ENCODE results near the gene DCP2. TPM values are rescaled to one million over a fixed set of nuclear protein-coding genes. Genes with fewer than 3 reads are reported as not detected.

Gene DCP2
- total RNA-seq, 1 donor = 101 TPM

DNA sequence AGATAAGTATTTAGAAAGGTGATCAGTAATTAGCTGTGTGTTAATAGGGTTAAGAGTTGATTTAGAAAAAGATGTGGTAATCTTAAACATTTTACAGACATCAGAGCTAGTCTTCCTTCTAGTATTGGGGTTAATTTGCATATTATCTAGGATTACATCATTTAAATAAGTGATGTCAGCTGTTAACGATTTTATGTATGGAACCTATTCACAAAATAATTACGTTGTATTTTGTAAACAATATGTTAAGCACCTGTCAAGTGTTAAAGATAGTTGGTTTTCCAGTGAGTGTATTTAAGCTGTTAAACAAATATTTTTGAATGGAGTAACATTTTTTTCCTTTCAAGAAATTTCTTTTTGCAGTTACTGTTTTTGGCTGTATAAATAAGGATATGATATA lies 2.2 kb downstream of the DCP2 start:
- Histone ChIP-seq H3K27me3 (ENCODE audit: insufficient read depth, low read length) (no peaks in the 10 kb centered on the region), H3K9me3 (ENCODE audit: low read depth, low read length) (no peaks in the 10 kb centered on the region), H3K4me1 (ENCODE audit: insufficient read depth, low read length) (peaks cover 34% of the 10 kb centered on the region), H3K4me3 (ENCODE audit: low read length) (no peak overlapping the region)

DNA sequence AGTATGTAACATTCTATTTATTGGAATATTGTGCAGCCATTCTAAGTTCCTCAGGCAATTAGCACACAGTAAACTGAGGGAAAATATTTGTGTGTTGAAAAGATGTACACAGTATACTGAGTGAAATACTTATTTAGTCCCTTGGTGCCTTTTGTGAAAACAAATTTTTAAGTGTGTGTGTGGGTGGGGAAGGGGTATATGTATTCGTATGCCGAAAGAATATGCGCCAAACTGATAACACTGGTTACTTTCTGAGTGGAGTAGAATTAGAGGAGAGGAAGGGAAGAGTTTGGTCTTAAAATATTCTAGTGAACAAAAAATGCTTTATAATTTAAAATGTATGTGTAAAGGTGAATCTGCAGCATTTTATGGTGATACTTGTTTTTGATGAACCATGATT lies 3.1 kb downstream of the DCP2 start:
- Histone ChIP-seq H3K9me3 (ENCODE audit: low read depth, low read length) (no peaks in the 10 kb centered on the region), H3K4me3 (ENCODE audit: low read length) (no peak overlapping the region), H3K27me3 (ENCODE audit: insufficient read depth, low read length) (no peaks in the 10 kb centered on the region), H3K4me1 (ENCODE audit: insufficient read depth, low read length) (peaks cover 39% of the 10 kb centered on the region)

DNA sequence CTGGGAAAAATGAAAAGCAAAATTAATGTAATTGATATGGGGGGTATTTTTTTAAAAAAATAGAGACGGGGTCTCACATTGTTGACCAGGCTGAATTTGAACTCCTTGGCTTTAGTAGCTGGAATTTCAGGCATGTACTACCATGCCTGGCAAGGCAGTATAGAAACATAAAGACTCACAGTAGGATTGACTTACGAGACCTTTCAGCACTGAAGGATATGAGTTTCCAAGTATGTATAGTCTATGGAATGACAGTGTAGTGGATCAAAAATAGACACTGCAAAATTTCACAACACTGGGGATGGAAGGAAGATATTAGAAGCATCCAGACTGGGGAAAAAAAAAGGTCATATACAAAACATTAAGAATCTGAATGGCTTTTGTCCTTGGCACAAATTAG lies 6.8 kb downstream of the DCP2 start:
- Histone ChIP-seq H3K4me1 (ENCODE audit: insufficient read depth, low read length) (peaks cover 23% of the 10 kb centered on the region), H3K9me3 (ENCODE audit: low read depth, low read length) (no peaks in the 10 kb centered on the region), H3K4me3 (ENCODE audit: low read length) (no peak overlapping the region), H3K27me3 (ENCODE audit: insufficient read depth, low read length) (no peaks in the 10 kb centered on the region)

DNA sequence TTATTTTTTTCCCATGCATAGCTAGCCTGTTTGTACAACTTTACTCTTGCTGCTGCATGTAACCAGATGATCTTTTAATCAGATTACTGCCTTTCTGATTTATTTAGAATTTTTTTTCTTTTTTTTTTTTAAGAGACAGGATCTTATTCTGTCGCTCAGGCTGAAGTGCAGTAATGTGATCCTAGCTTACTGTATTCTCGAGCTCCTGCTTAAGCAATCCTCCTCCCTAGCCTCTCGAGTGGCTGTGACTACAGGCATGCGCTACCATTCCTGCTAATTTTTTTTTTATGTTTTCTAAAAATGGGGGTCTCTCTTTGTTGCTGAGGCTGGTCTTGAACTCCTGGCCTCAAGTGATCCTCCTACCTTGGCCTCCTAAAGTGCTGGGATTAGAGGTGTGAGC lies 9.6 kb downstream of the DCP2 start:
- H3K27me3 ChIP-seq (ENCODE audit: insufficient read depth, low read length) = no peaks in the 10 kb centered on the region
- H3K9me3 ChIP-seq (ENCODE audit: low read depth, low read length) = no peaks in the 10 kb centered on the region
- peaks cover 15% of the 10 kb centered on the region for H3K4me1 ChIP-seq (ENCODE audit: insufficient read depth, low read length)
- H3K4me3 ChIP-seq (ENCODE audit: low read length) = no peak overlapping the region

DNA sequence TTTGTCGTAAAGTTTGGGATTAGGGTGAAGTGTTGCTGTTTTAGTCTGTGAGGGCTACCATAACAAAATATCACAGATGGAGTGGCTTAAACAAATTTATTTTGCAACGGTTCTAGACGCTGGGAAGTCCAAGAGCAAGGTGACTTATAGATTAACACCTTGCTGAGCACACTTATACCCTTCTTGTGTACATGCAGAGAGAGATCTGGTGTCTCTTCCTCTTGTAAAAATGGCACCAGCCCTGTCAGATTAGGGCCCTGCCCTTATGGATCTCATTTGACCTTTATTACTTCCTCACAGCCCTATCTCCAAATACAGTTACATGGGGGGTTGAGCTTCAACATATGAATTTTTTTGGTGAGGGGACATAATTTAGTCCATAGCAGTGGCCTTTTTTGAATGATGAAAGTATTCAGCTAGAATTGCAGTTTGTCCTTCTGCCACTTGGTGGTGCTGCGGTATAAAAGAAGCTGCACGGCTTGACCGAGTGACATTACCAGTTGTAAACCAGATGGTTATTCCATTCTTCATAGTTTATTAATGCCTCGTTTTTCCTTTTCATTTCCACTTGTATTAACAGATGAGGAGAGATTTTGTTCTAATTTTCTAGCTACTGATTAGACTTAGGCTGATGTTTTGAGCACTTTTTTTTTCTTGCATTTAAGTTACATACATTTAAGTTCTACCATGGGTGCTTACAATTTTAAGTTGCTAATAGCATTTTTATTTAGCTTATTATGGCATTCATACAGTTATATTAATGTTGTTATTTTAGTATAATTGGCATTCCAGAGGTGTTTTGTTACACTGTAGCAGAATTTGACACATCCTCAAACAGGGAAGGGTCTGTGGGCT lies 19.4 kb downstream of the DCP2 start:
- no peaks in the 10 kb centered on the region for H3K27me3 ChIP-seq (ENCODE audit: insufficient read depth, low read length)
- H3K9me3 ChIP-seq (ENCODE audit: low read depth, low read length) = no peaks in the 10 kb centered on the region
- H3K4me3 ChIP-seq (ENCODE audit: low read length) = no peak overlapping the region
- H3K4me1 ChIP-seq (ENCODE audit: insufficient read depth, low read length) = no peaks in the 10 kb centered on the region

DNA sequence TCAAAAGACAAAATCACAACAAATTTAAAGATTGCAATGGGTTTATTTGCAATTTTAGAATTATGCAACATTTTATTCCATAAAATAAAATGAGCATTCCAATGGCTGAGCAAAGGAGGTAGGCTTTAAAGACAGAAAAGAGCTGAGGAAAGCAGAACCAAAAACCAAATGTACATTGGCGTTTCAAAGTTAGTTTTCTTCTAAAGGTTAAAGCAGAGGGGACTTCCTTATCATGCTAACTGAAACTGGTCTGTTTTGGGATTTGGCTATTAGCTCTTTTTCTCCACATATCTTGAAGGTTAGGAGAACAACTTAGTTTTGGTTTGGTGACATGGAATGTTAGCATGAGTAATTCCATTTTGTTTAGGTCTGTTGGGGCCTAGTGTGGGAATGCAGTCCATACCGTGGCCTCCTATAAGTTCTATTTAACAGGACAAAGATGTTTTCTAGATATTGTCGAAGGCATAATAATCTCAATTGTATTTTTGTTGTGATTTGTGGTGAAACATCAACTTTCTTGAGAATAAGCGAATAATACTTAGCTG lies 20.3 kb downstream of the DCP2 start:
- Histone ChIP-seq H3K9me3 (ENCODE audit: low read depth, low read length) (no peaks in the 10 kb centered on the region), H3K4me1 (ENCODE audit: insufficient read depth, low read length) (no peaks in the 10 kb centered on the region), H3K27me3 (ENCODE audit: insufficient read depth, low read length) (no peaks in the 10 kb centered on the region), H3K4me3 (ENCODE audit: low read length) (no peak overlapping the region)

DNA sequence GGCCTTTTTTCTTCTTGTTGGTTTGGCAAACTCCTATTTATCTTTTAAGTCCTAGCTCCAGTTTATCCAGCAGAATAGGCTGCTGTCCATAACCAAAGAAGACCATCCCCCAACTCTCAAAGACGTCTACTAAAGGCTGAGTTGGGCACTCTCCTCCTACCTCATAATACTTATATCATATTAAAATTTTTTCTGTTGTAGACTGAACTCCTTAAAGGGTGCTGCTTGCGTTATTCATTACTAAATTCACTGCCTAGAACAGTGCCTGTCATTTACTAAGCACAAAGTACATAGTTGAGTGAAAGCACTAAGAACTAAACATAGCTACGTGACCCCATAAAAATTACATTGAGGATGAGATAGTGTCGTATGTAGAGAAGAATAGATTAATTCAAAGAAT lies 21.7 kb downstream of the DCP2 start:
- Histone ChIP-seq H3K9me3 (ENCODE audit: low read depth, low read length) (no peaks in the 10 kb centered on the region), H3K4me3 (ENCODE audit: low read length) (no peak overlapping the region), H3K27me3 (ENCODE audit: insufficient read depth, low read length) (no peaks in the 10 kb centered on the region), H3K4me1 (ENCODE audit: insufficient read depth, low read length) (no peaks in the 10 kb centered on the region)

DNA sequence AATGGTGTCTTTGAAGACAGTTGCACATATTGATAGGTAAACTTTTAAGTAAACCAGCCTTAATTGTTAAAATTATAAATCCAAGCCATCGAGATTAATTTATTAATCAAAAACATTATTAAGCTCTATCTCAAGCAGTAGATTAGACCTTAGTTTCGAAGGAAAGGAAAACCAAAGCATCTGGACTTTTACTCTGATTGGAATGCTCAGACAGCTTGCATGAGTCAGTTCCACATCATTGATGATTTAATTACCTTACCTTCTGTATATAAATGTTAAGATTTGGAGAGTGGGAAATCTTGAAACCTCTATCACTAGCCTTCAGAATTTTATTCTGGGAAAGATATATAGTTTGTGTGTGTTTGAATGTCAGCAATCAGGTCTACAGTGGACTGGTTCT lies 23.9 kb downstream of the DCP2 start:
- Histone ChIP-seq H3K27me3 (ENCODE audit: insufficient read depth, low read length) (no peaks in the 10 kb centered on the region), H3K4me3 (ENCODE audit: low read length) (no peak overlapping the region), H3K4me1 (ENCODE audit: insufficient read depth, low read length) (no peaks in the 10 kb centered on the region), H3K9me3 (ENCODE audit: low read depth, low read length) (no peaks in the 10 kb centered on the region)

DNA sequence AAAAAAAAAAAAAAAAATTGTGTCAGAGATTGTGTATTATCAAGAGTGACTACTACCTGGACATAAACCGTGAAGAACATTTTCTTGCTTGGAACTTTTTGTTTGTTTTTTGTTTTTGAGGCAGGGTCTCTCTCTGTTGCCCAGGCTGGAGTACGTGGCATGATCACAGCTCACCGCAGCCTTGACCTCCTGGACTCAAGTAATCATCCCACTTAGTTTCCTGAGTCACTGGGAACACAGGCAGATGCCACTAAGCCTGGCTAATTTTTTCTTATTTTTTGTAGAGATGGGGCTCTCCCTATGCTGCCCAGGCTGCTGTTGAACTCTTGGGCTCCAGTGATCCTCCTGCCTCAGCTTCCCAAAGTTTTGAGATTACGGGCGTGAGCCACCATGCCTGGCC lies 25.8 kb downstream of the DCP2 start:
- no peaks in the 10 kb centered on the region for H3K9me3 ChIP-seq (ENCODE audit: low read depth, low read length)
- no peaks in the 10 kb centered on the region for H3K27me3 ChIP-seq (ENCODE audit: insufficient read depth, low read length)
- H3K4me3 ChIP-seq (ENCODE audit: low read length) = no peak overlapping the region
- no peaks in the 10 kb centered on the region for H3K4me1 ChIP-seq (ENCODE audit: insufficient read depth, low read length)

DNA sequence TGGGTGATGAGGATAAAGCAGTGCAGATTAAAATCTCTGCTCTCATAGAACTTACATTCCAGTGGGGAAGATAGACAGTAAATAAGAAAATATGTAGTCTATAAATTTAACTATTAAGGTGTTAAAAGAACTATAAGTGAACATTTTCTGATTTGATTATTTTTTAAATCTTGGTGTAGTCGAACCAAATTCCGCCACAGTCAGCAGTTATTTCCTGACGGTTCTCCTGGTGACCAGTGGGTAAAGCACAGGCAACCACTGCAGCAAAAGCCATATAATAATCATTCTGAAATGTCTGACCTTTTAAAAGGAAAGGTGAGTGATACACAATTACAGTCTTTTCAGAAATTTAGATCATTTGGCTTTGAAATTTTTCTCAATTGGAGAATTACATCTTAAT lies 27.2 kb downstream of the DCP2 start:
- Histone ChIP-seq H3K4me3 (ENCODE audit: low read length) (no peak overlapping the region), H3K9me3 (ENCODE audit: low read depth, low read length) (no peaks in the 10 kb centered on the region), H3K4me1 (ENCODE audit: insufficient read depth, low read length) (no peaks in the 10 kb centered on the region), H3K27me3 (ENCODE audit: insufficient read depth, low read length) (no peaks in the 10 kb centered on the region)

DNA sequence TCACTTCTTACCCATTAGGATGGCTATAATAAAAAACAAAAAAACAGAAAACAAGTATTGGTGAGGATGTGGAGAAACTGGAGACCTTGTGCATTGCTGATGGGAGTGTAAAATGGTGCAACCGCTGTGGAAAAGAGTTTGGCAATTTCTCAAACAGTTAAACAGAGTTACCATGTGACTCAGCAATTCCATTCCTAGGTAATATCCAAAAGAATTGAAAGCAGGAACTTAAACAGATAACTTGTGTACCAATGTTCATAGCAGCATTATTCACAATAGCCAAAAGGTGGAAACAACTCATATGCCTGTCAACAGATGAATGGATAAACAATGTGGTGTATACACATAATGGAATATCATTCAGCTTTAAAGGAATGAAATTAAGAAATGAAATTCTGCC lies 28.9 kb downstream of the DCP2 start:
- Histone ChIP-seq H3K27me3 (ENCODE audit: insufficient read depth, low read length) (no peaks in the 10 kb centered on the region), H3K4me1 (ENCODE audit: insufficient read depth, low read length) (no peaks in the 10 kb centered on the region), H3K9me3 (ENCODE audit: low read depth, low read length) (no peaks in the 10 kb centered on the region), H3K4me3 (ENCODE audit: low read length) (no peak overlapping the region)

DNA sequence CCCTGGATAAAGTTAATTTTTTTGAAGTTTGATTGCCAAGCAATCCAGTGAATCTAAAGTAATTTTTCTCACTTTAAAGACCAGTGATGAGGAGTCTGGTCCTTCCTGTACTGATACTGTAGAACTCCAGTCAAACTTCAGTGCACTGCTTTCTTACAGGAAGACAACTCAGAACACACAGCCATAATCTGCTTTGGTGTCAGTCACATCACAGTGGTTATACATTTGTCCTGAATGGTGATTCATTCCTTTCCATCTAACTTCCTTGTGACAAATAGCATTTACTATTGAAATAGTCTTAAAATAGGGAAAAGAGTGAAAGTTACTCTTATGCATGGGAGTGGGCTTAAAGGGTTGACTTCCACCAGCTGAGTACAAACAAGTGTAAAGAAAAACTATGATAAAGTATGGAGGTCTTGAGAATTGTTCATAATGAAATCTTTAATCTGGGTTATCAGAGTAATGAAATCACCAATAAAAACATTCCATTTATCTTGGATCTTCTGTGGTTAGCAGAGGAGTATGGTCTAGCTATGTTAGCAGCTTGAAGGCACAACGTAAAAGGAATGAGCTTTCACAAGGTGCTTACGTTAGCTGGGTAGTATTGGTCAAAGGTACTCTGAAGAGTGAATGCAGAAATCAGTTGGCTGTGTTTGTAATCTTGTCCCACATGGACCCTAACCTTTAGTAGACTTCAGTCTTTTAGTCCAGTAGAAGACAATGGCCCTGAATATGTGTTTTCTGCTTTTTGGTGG lies 41.5 kb downstream of the DCP2 start:
- Histone ChIP-seq H3K4me1 (ENCODE audit: insufficient read depth, low read length) (peaks cover 16% of the 10 kb centered on the region), H3K4me3 (ENCODE audit: low read length) (no peak overlapping the region), H3K27me3 (ENCODE audit: insufficient read depth, low read length) (no peaks in the 10 kb centered on the region), H3K9me3 (ENCODE audit: low read depth, low read length) (no peaks in the 10 kb centered on the region)

DNA sequence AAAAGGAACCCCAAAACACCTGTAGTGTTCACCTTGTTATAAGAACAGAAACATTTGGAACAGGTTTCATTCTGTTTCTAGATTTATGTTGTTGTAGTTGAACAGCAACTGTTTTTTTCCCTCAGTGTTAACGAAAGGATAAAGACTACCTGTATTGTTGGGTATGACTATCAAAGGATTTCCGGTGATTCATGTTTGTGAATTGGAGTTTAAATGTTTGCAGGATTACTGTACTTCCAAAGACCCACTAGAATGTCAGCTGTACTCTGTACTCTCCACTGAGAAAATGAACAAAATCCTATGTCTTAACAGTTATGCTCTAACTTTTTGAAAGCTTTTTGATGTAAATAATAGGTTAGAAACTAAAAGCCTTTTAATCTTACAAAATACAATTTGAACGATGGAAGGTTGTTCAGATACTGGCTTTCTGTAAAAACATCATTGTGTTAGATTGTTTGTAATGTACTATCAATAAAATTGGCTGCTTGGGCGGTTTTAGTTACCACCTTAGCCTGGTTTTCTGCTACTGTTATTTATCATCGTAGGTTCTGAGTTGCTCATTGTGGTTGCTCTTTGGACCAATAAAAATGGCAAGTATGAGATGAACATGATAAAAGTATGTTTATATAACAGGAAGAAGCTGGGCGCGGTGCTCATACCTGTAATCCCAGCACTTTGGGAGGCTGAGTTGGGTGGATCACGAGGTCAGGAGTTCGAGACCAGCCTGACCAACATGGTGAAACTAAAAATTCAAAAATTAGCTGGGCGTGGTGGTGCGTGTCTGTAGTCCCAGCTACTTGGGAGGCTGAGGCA lies 44.1 kb downstream of the DCP2 start:
- Histone ChIP-seq H3K27me3 (ENCODE audit: insufficient read depth, low read length) (no peaks in the 10 kb centered on the region), H3K9me3 (ENCODE audit: low read depth, low read length) (no peaks in the 10 kb centered on the region), H3K4me3 (ENCODE audit: low read length) (no peak overlapping the region), H3K4me1 (ENCODE audit: insufficient read depth, low read length) (peaks cover 19% of the 10 kb centered on the region)

DNA sequence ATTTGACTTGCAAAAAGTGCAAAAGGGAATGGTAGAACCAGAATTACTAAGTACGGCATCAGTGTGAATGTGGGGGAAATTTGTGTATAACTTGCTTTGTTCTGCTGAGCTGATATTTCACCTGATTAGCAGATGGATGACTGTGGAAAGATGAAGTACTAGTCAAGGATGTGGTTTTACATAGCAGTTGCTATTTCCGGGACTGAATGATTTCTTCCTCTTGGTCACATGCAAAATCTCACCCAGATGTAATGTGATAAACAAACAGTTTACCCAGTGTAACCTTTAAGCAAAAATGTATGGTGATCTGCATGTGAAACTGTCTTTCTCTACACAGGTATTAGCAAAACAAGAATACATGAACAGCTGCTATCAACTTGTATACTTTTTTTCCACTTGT lies 46.1 kb downstream of the DCP2 start:
- Histone ChIP-seq H3K4me1 (ENCODE audit: insufficient read depth, low read length) (peaks cover 19% of the 10 kb centered on the region), H3K4me3 (ENCODE audit: low read length) (no peak overlapping the region), H3K27me3 (ENCODE audit: insufficient read depth, low read length) (no peaks in the 10 kb centered on the region), H3K9me3 (ENCODE audit: low read depth, low read length) (no peaks in the 10 kb centered on the region)
